ENCODE results near the gene DUOXA1. TPM values are rescaled to one million over a fixed set of nuclear protein-coding genes. Genes with fewer than 3 reads are reported as not detected.

Gene DUOXA1
- total and polyA plus RNA-seq, 2 experiments from 2014 or later = not detected

GRCh38 chr15:45155739-45156138 is 26.1 kb upstream of the DUOXA1 start:
- Histone ChIP-seq H2AFZ (no peak overlapping the region), H3K9me2 (ENCODE audit: insufficient read depth) (no peaks in the 10 kb centered on the region), H4K20me1 (replicated peaks; ENCODE audit: insufficient read depth) (no peaks in the 10 kb centered on the region), H3K4me1 (ENCODE audit: insufficient read depth) (no peaks in the 10 kb centered on the region), H3K79me2 (replicated peaks; ENCODE audit: insufficient read depth) (no peaks in the 10 kb centered on the region), H3K27me3 (ENCODE audit: insufficient read depth) (no peaks in the 10 kb centered on the region), H3F3A (replicated peaks; ENCODE audit: low read depth) (no peaks in the 10 kb centered on the region), H3K4me2 (no peak overlapping the region), H3K27ac (ENCODE audit: low read depth) (no peak overlapping the region), H3K36me3 (ENCODE audit: insufficient read depth) (no peaks in the 10 kb centered on the region), H3K4me3 (no peak overlapping the region)
- H3K36me3 Mint-ChIP-seq (ENCODE audit: low read depth) = no peaks in the 10 kb centered on the region
- peaks cover 7% of the 10 kb centered on the region for H3K27me3 Mint-ChIP-seq (ENCODE audit: insufficient read depth, low read depth, poor library complexity)
- ATAC-seq (no peak), DNase-seq (ENCODE audit: low spot score) (no peak)
- TF ChIP-seq ZNF114 (CRISPR knock-in tag; IDR thresholded peaks at IDR 0.05) = no peak
- TF ChIP-seq JUNB (IDR thresholded peaks at IDR 0.05; ENCODE audit: unreplicated experiment) = no peak
- no peak for TF ChIP-seq CREB1 (CRISPR knock-in tag; IDR thresholded peaks at IDR 0.05; ENCODE audit: low read depth)
- TF ChIP-seq NANOG (IDR thresholded peaks at IDR 0.05; ENCODE audit: borderline replicate concordance) = no peak
- TF ChIP-seq POLR2AphosphoS5 (IDR thresholded peaks at IDR 0.05; ENCODE audit: low read depth) = no peak
- TF ChIP-seq, protein P1, sequence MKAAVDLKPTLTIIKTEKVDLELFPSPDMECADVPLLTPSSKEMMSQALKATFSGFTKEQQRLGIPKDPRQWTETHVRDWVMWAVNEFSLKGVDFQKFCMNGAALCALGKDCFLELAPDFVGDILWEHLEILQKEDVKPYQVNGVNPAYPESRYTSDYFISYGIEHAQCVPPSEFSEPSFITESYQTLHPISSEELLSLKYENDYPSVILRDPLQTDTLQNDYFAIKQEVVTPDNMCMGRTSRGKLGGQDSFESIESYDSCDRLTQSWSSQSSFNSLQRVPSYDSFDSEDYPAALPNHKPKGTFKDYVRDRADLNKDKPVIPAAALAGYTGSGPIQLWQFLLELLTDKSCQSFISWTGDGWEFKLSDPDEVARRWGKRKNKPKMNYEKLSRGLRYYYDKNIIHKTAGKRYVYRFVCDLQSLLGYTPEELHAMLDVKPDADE (IDR thresholded peaks at IDR 0.05) = no peak
- no peak for TF ChIP-seq ZNF462 (CRISPR knock-in tag; IDR thresholded peaks at IDR 0.05)
- TF ChIP-seq, protein P2, sequence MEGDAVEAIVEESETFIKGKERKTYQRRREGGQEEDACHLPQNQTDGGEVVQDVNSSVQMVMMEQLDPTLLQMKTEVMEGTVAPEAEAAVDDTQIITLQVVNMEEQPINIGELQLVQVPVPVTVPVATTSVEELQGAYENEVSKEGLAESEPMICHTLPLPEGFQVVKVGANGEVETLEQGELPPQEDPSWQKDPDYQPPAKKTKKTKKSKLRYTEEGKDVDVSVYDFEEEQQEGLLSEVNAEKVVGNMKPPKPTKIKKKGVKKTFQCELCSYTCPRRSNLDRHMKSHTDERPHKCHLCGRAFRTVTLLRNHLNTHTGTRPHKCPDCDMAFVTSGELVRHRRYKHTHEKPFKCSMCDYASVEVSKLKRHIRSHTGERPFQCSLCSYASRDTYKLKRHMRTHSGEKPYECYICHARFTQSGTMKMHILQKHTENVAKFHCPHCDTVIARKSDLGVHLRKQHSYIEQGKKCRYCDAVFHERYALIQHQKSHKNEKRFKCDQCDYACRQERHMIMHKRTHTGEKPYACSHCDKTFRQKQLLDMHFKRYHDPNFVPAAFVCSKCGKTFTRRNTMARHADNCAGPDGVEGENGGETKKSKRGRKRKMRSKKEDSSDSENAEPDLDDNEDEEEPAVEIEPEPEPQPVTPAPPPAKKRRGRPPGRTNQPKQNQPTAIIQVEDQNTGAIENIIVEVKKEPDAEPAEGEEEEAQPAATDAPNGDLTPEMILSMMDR (conservative IDR thresholded peaks at IDR 0.05; ENCODE audit: low read depth in 2 of 2) = no peak
- no peak for TF ChIP-seq STAT1 (IDR thresholded peaks at IDR 0.05; ENCODE audit: unreplicated experiment)
- no peaks in the 10 kb centered on the region; the same call in 2 of the 3 replicates for H3K9me3 Mint-ChIP-seq
- no peak overlapping the region for H3K4me3 Mint-ChIP-seq
- H3K4me1 Mint-ChIP-seq = peaks cover 9% of the 10 kb centered on the region
- H3K27ac Mint-ChIP-seq = no peak overlapping the region
